ENCODE results near the gene FUNDC2.

DNA sequence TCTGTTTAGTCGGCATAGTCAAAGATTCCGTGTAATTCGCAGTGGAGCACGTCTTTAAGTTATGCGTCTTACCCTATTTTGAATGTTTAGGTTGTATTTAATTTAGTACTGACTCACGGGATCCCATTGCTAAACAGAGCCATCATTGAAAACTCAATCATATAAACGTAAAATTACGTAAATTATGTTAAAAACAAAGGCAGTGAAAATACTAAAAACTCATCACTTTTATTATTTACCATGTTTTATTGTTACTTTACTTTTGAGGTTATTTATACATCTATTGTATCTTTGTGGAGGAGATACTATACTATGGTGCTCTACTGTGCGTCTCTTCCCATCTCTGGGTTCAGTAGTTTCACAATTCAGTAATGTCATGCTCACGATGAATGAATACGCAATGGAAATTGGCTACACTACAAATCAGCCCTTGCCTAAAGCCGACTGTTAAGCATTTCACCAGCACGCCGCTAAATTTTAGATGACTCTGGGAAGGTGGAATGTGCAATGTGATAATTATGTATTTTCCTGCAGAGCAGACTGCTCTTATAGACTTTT, 944 bp downstream of the FUNDC2 start:
- TF ChIP-seq, protein P1, sequence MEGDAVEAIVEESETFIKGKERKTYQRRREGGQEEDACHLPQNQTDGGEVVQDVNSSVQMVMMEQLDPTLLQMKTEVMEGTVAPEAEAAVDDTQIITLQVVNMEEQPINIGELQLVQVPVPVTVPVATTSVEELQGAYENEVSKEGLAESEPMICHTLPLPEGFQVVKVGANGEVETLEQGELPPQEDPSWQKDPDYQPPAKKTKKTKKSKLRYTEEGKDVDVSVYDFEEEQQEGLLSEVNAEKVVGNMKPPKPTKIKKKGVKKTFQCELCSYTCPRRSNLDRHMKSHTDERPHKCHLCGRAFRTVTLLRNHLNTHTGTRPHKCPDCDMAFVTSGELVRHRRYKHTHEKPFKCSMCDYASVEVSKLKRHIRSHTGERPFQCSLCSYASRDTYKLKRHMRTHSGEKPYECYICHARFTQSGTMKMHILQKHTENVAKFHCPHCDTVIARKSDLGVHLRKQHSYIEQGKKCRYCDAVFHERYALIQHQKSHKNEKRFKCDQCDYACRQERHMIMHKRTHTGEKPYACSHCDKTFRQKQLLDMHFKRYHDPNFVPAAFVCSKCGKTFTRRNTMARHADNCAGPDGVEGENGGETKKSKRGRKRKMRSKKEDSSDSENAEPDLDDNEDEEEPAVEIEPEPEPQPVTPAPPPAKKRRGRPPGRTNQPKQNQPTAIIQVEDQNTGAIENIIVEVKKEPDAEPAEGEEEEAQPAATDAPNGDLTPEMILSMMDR (IDR thresholded peaks at IDR 0.05), result peak in 1 of 4 donors; percentile 6
- peak; percentile 84 for TF ChIP-seq POLR2A (IDR thresholded peaks at IDR 0.05)

All from right lobe of liver (tissue), 4 donors.